BE2C (cell line): ENCODE results near the gene HELB.

Experiments used
- DNase-seq: peaks from one replicate; pipeline ENCODE4 v3.0.0-alpha.2; 2020
- H3K27me3 ChIP-seq: fragments of 250-450 bp; sonication (Bioruptor Pico); 2 replicates; pipeline ENCODE4 v1.5.1; 2020; ENCODE audit warnings: mild to moderate bottlenecking
- H3K36me3 ChIP-seq: fragments of 250-450 bp; sonication (Bioruptor Pico); 2 replicates; pipeline ENCODE4 v1.5.1; 2020; ENCODE audit warnings: mild to moderate bottlenecking
- H3K4me1 ChIP-seq: fragments of 250-450 bp; sonication (Bioruptor Pico); 2 replicates; pipeline ENCODE4 v1.5.1; 2020
- H3K4me3 ChIP-seq: 2 replicates; pipeline ENCODE4 v1.5.1; 2011; ENCODE audit warnings: low read depth, low read length
- H3K9me3 ChIP-seq: fragments of 250-450 bp; sonication (Bioruptor Pico); 2 replicates; pipeline ENCODE4 v1.5.1; 2020
- TF ChIP-seq, protein P1 (sequence below): IDR thresholded peaks from 2 replicates; pipeline ENCODE4 v1.5.1; 2012; ENCODE audit warnings: mild to moderate bottlenecking, low read depth, low read length

The HELB gene

GRCh38 chr12:66352197-66352596 is 49.9 kb downstream of the HELB start:
- H3K36me3 ChIP-seq = no peaks in the 10 kb centered on the region
- TF ChIP-seq, protein P1, sequence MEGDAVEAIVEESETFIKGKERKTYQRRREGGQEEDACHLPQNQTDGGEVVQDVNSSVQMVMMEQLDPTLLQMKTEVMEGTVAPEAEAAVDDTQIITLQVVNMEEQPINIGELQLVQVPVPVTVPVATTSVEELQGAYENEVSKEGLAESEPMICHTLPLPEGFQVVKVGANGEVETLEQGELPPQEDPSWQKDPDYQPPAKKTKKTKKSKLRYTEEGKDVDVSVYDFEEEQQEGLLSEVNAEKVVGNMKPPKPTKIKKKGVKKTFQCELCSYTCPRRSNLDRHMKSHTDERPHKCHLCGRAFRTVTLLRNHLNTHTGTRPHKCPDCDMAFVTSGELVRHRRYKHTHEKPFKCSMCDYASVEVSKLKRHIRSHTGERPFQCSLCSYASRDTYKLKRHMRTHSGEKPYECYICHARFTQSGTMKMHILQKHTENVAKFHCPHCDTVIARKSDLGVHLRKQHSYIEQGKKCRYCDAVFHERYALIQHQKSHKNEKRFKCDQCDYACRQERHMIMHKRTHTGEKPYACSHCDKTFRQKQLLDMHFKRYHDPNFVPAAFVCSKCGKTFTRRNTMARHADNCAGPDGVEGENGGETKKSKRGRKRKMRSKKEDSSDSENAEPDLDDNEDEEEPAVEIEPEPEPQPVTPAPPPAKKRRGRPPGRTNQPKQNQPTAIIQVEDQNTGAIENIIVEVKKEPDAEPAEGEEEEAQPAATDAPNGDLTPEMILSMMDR = peak; percentile 42
- H3K4me1 ChIP-seq = no peaks in the 10 kb centered on the region
- no peaks in the 10 kb centered on the region for H3K9me3 ChIP-seq
- no peaks in the 10 kb centered on the region for H3K27me3 ChIP-seq
- peak; percentile 22 for DNase-seq
- H3K4me3 ChIP-seq = no peak overlapping the region

GRCh38 chr12:66352899-66353298 is 50.6 kb downstream of the HELB start:
- Histone ChIP-seq H3K4me1 (no peaks in the 10 kb centered on the region), H3K27me3 (no peaks in the 10 kb centered on the region), H3K4me3 (no peak overlapping the region), H3K36me3 (no peaks in the 10 kb centered on the region), H3K9me3 (no peaks in the 10 kb centered on the region)
- DNase-seq = no peak
- TF ChIP-seq, protein P1 = no peak

DNA sequence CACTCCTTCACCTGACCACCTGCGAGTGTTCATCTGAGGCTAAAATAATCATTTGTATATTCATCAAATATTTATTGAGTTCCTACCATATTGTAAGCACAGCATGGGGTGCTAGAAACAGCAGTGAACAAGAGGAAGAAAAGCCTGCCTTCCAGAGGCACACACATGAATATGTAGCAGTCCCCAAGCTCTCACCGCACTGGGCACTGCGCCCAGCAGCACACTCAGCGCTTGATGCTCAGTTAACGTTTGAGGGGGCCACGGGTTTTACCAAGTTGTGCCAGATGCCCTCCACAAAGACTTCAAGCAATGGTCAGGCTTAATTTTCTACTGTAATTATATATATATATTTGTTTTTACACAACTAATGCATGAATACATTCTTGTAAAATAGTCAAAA is 52.0 kb downstream of the HELB start:
- Histone ChIP-seq H3K4me1 (no peaks in the 10 kb centered on the region), H3K27me3 (no peaks in the 10 kb centered on the region), H3K4me3 (no peak overlapping the region), H3K9me3 (no peaks in the 10 kb centered on the region), H3K36me3 (no peaks in the 10 kb centered on the region)
- no peak for DNase-seq
- TF ChIP-seq, protein P1 = no peak

GRCh38 chr12:66359300-66359699 is 57.0 kb downstream of the HELB start:
- H3K4me3 ChIP-seq = no peak overlapping the region
- no peak for DNase-seq
- H3K36me3 ChIP-seq = no peaks in the 10 kb centered on the region
- H3K27me3 ChIP-seq = no peaks in the 10 kb centered on the region
- TF ChIP-seq, protein P1 = no peak
- H3K9me3 ChIP-seq = no peaks in the 10 kb centered on the region
- no peaks in the 10 kb centered on the region for H3K4me1 ChIP-seq

DNA sequence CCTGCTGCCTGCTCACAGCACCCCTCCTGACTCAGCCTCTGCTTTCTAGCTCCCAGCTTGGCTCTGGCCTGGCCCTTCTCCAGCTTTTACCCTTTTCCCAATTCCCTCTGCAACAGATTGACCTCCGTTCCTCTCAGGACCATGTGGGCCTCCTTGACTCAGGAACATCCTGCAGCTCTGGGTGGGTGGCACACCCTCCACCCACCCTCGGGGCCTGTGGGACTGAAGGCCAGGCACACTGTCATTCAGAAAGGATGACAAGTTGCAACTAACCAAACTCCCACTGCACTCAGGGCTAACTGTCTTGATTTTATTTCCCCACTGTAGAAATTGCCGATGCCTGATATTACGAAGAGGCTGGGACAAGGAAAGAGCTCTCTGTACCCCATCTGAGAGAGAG is 59.4 kb downstream of the HELB start:
- no peaks in the 10 kb centered on the region for H3K36me3 ChIP-seq
- H3K9me3 ChIP-seq = no peaks in the 10 kb centered on the region
- no peaks in the 10 kb centered on the region for H3K4me1 ChIP-seq
- H3K27me3 ChIP-seq = no peaks in the 10 kb centered on the region
- DNase-seq = no peak
- TF ChIP-seq, protein P1 = no peak
- no peak overlapping the region for H3K4me3 ChIP-seq

GRCh38 chr12:66365718-66366490 is 63.6 kb downstream of the HELB start:
- TF ChIP-seq, protein P1 = no peak
- Histone ChIP-seq H3K4me1 (no peaks in the 10 kb centered on the region), H3K4me3 (no peak overlapping the region), H3K9me3 (no peaks in the 10 kb centered on the region), H3K27me3 (0 out of 2 replicates have a peak, but pooled peaks cover 3% of the 10 kb centered on the region), H3K36me3 (no peaks in the 10 kb centered on the region)
- DNase-seq = no peak
